Measurements from ENCODE around the gene HS3ST2.

HS3ST2 gene

GRCh38 chr16:22859925-22860324 is 46.0 kb downstream of the HS3ST2 start (continued):
- TF ChIP-seq ZSCAN4 (tag by site-specific recombination; IDR thresholded peaks at IDR 0.05) (no peak), OSR2 (tag by site-specific recombination; IDR thresholded peaks at IDR 0.05) (no peak), HOXC10 (CRISPR knock-in tag; IDR thresholded peaks at IDR 0.05) (no peak), BCL11A (tag by site-specific recombination; IDR thresholded peaks at IDR 0.05; ENCODE audit: low read depth) (no peak), ZNF221 (tag by site-specific recombination; IDR thresholded peaks at IDR 0.05; ENCODE audit: borderline replicate concordance) (no peak), ZNF121 (tag by site-specific recombination; IDR thresholded peaks at IDR 0.05) (no peak), ZNF211 (tag by site-specific recombination; IDR thresholded peaks at IDR 0.05; ENCODE audit: low read depth) (no peak), ZNF248 (tag by site-specific recombination; IDR thresholded peaks at IDR 0.05) (no peak), ZSCAN16 (tag by site-specific recombination; IDR thresholded peaks at IDR 0.05) (no peak)

- no peaks in the 10 kb centered on the region for H3K4me1 ChIP-seq (ENCODE audit: control insufficient read depth, insufficient read depth, low read length)
- no peak overlapping the region for H3K27ac ChIP-seq (ENCODE audit: extremely low read depth, low read depth, low read length)
- H3K4me3 ChIP-seq (ENCODE audit: low read depth, low read length): no peak overlapping the region
- ChIA-PET POLR2A (no interaction called here), CTCF (no interaction called here)
- no peaks in the 10 kb centered on the region for H3K36me3 ChIP-seq (ENCODE audit: control insufficient read depth in 2 of 2, insufficient read depth in 1 of 2, low read length in 2 of 2)
- H3K9me3 ChIP-seq (ENCODE audit: control insufficient read depth, insufficient read depth, low read depth, low read length): no peaks in the 10 kb centered on the region
- TF ChIP-seq CTCF (tag by site-specific recombination; IDR thresholded peaks at IDR 0.05) (no peak), ZNF423 (tag by site-specific recombination; IDR thresholded peaks at IDR 0.05) (no peak), SP3 (tag by site-specific recombination; IDR thresholded peaks at IDR 0.05) (no peak), KLF1 (tag by site-specific recombination; IDR thresholded peaks at IDR 0.05) (no peak), ZNF623 (tag by site-specific recombination; IDR thresholded peaks at IDR 0.05) (peak; percentile 52), ZNF624 (tag by site-specific recombination; IDR thresholded peaks at IDR 0.05) (no peak), KLF7 (tag by site-specific recombination; IDR thresholded peaks at IDR 0.05; ENCODE audit: borderline replicate concordance) (no peak)
Measured at GRCh38 chr16:22861580-22861979, 47.6 kb downstream of the HS3ST2 start.

- no peak for TF ChIP-seq GLIS2 (tag by site-specific recombination; IDR thresholded peaks at IDR 0.05)
- H3K36me3 ChIP-seq (ENCODE audit: control insufficient read depth in 2 of 2, insufficient read depth in 1 of 2, low read length in 2 of 2): no peaks in the 10 kb centered on the region
- H3K4me1 ChIP-seq (ENCODE audit: control insufficient read depth, insufficient read depth, low read length): no peaks in the 10 kb centered on the region
- POLR2A ChIA-PET: no interaction called here
- H3K9me3 ChIP-seq (ENCODE audit: control insufficient read depth, insufficient read depth, low read depth, low read length): no peaks in the 10 kb centered on the region
- H3K27ac ChIP-seq (ENCODE audit: extremely low read depth, low read depth, low read length): no peak overlapping the region
- no peak overlapping the region for H3K4me3 ChIP-seq (ENCODE audit: low read depth, low read length)
- CTCF ChIA-PET: no interaction called here
Measured at GRCh38 chr16:22862046-22862445, 48.1 kb downstream of the HS3ST2 start.

- ChIA-PET CTCF (no interaction called here), POLR2A (no interaction called here)
- no peak overlapping the region for H3K27ac ChIP-seq (ENCODE audit: extremely low read depth, low read depth, low read length)
- H3K36me3 ChIP-seq (ENCODE audit: control insufficient read depth in 2 of 2, insufficient read depth in 1 of 2, low read length in 2 of 2): no peaks in the 10 kb centered on the region
- no peak overlapping the region for H3K4me3 ChIP-seq (ENCODE audit: low read depth, low read length)
- H3K9me3 ChIP-seq (ENCODE audit: control insufficient read depth, insufficient read depth, low read depth, low read length): no peaks in the 10 kb centered on the region
- no peak for TF ChIP-seq ZNF114 (tag by site-specific recombination; IDR thresholded peaks at IDR 0.05)
- no peaks in the 10 kb centered on the region for H3K4me1 ChIP-seq (ENCODE audit: control insufficient read depth, insufficient read depth, low read length)
Measured at GRCh38 chr16:22864375-22864774, 50.4 kb downstream of the HS3ST2 start.
